OCI-LY3 (cell line): ENCODE data around the gene RGS6.

Experiments used
- H2AFZ ChIP-seq: fragments of 200-600, 300-600 bp; shearing (Covaris generic); 2 replicates; pipeline ENCODE4 v1.6.0; 2014; ENCODE audit warnings: antibody characterized with exemption, low read depth, low read length
- H3K27ac ChIP-seq: fragments of 200-600, 300-600 bp; sonication (generic); 2 replicates; pipeline ENCODE4 v1.5.1; 2014; ENCODE audit warnings: mild to moderate bottlenecking, low read length, moderate library complexity, mixed read lengths
- H3K27me3 ChIP-seq: fragments of 200-600, 300-600 bp; sonication (generic); 2 replicates; pipeline ENCODE4 v1.6.1; 2014; ENCODE audit warnings: low read depth, low read length, mixed read lengths
- H3K36me3 ChIP-seq: fragments of 200-600, 300-600 bp; sonication (generic); replicated peaks from 2 replicates; pipeline ENCODE3; 2014; ENCODE audit warnings: low read depth, low read length, mixed read lengths
- H3K4me1 ChIP-seq: fragments of 300-600, 200-600 bp; sonication (generic); 2 replicates; pipeline ENCODE4 v1.6.1; 2014; ENCODE audit warnings: low read length, mixed read lengths
- H3K4me2 ChIP-seq: fragments of 200-600, 300-600 bp; sonication (generic); 2 replicates; pipeline ENCODE4 v1.6.1; 2014; ENCODE audit warnings: low read length, mixed read lengths
- H3K4me3 ChIP-seq: fragments of 300-600, 200-600 bp; sonication (generic); 2 replicates; pipeline ENCODE4 v1.5.1; 2014; ENCODE audit warnings: antibody characterized with exemption, mild to moderate bottlenecking, low read length, moderate library complexity
- H3K79me2 ChIP-seq: fragments of 300-600, 200-600 bp; shearing (Covaris generic); 2 replicates; pipeline ENCODE4 v1.6.1; 2014; ENCODE audit warnings: mild to moderate bottlenecking, low read length, mixed read lengths
- H3K9ac ChIP-seq: fragments of 300-600, 200-600 bp; shearing (Covaris generic); 2 replicates; pipeline ENCODE4 v1.6.0; 2014; ENCODE audit warnings: mild to moderate bottlenecking, low read length, moderate library complexity
- H3K9me3 ChIP-seq: fragments of 200-600, 300-600 bp; shearing (Covaris generic); 2 replicates; pipeline ENCODE4 v1.6.1; 2014; ENCODE audit warnings: low read length, mixed read lengths; ENCODE audit not compliant: insufficient read depth
- H4K20me1 ChIP-seq: fragments of 200-600, 300-600 bp; sonication (generic); 2 replicates; pipeline ENCODE4 v1.6.1; 2016; ENCODE audit warnings: low read length, mixed read lengths; ENCODE audit not compliant: insufficient read depth
- EZH2phosphoT487 ChIP-seq: fragments of 200-600 bp; shearing (Covaris generic); IDR thresholded peaks from 2 replicates; pipeline ENCODE4 v1.6.1; 2018; ENCODE audit warnings: antibody characterized with exemption, mixed run types, low read depth
- TF ChIP-seq, protein P1 (sequence below): fragments of 200-600, 300-600 bp; sonication (generic); IDR thresholded peaks from 2 replicates; pipeline ENCODE4 v1.5.1; 2014; ENCODE audit warnings: antibody characterized with exemption, low read length, low read depth

The RGS6 gene

DNA sequence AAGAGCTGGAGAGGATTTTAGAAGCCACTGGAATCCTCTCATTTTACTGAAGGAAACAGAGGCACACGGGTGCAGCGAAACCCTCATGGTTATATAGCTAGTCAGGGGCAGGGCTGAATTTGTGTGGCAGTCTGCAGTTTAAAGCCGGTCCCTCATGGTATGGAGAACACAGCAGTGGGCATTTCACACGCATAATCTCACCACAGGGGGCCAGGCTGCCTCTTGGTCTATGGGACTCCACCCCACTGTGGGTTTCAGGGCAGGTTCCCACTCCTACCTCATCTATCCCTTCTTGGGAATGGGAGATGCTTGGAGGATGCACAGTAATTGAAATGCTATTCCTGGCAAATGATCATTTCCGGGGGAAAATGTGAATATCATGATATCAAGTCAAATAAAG lies 400.6 kb downstream of the RGS6 start:
- no peaks in the 10 kb centered on the region for H4K20me1 ChIP-seq
- H3K4me1 ChIP-seq: no peaks in the 10 kb centered on the region
- no peaks in the 10 kb centered on the region for H3K79me2 ChIP-seq
- no peak overlapping the region for H3K4me2 ChIP-seq
- TF ChIP-seq, protein P1, sequence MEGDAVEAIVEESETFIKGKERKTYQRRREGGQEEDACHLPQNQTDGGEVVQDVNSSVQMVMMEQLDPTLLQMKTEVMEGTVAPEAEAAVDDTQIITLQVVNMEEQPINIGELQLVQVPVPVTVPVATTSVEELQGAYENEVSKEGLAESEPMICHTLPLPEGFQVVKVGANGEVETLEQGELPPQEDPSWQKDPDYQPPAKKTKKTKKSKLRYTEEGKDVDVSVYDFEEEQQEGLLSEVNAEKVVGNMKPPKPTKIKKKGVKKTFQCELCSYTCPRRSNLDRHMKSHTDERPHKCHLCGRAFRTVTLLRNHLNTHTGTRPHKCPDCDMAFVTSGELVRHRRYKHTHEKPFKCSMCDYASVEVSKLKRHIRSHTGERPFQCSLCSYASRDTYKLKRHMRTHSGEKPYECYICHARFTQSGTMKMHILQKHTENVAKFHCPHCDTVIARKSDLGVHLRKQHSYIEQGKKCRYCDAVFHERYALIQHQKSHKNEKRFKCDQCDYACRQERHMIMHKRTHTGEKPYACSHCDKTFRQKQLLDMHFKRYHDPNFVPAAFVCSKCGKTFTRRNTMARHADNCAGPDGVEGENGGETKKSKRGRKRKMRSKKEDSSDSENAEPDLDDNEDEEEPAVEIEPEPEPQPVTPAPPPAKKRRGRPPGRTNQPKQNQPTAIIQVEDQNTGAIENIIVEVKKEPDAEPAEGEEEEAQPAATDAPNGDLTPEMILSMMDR: no peak
- TF ChIP-seq EZH2phosphoT487: no peak
- H3K27me3 ChIP-seq: peaks cover 6% of the 10 kb centered on the region; the same call in 1 of the 2 replicates
- no peak overlapping the region for H3K27ac ChIP-seq
- no peaks in the 10 kb centered on the region for H3K36me3 ChIP-seq
- no peak overlapping the region for H3K9ac ChIP-seq
- H3K9me3 ChIP-seq: no peaks in the 10 kb centered on the region
- no peak overlapping the region for H2AFZ ChIP-seq
- no peak overlapping the region for H3K4me3 ChIP-seq

DNA sequence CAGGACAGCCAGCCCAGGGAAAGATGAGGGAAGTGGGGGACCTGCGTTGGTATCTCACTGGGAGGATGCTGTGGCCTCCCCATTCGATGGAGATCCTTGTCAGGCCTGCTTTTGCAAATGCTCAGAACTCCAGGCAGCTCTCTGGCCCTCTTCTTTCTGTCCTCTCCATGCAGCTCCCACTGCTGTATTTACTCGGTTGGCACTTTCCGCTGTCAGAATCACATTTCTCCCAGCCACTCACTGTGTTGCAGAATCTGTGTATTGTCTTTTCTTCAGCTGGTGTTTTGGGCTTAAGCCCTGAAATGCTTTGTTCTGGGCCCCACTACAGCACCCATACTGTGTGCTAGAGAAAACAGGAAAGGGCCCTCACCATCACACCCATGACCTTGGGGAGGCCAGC lies 401.1 kb downstream of the RGS6 start:
- Histone ChIP-seq H3K27me3 (peaks cover 6% of the 10 kb centered on the region; the same call in 1 of the 2 replicates), H3K4me2 (no peak overlapping the region), H3K9me3 (no peaks in the 10 kb centered on the region), H3K4me1 (no peaks in the 10 kb centered on the region), H3K79me2 (no peaks in the 10 kb centered on the region), H3K36me3 (no peaks in the 10 kb centered on the region), H3K9ac (no peak overlapping the region), H3K4me3 (no peak overlapping the region), H4K20me1 (no peaks in the 10 kb centered on the region), H3K27ac (no peak overlapping the region), H2AFZ (no peak overlapping the region)
- no peak for TF ChIP-seq EZH2phosphoT487
- TF ChIP-seq, protein P1: no peak

DNA sequence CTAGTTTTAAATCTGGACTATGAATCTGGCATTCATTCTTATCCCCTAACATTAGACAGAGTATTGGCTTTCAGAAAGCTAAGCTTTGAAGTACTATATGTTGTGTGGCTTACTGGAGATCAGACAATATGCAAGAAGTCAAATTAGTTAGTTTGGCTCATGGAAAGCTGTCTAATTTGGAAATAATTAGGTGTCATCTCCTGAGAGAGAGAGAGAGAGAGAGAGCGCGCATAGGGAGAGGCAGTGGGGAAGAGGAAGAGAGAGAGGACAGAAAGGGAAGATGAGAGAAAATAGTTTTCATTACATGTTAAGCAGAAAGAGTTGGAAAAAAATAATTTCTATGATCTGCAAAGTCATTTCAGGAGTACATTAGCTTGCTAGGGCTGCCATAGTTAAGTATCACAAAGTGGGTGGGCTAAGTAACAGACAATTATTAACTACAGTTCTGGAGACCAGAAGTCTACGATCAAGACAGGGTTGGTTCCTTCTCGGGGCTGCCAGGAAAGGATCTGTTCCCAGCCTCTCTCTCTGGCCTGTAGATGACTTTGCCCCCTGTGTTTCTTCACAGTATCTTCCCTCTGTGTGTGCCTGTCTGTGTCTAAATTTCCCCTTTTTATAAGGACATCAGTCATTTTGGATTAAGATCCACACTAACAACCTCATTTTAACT lies 404.2 kb downstream of the RGS6 start:
- no peaks in the 10 kb centered on the region for H3K79me2 ChIP-seq
- H3K9me3 ChIP-seq: no peaks in the 10 kb centered on the region
- H2AFZ ChIP-seq: no peak overlapping the region
- H3K9ac ChIP-seq: no peak overlapping the region
- no peak overlapping the region for H3K4me3 ChIP-seq
- no peaks in the 10 kb centered on the region for H4K20me1 ChIP-seq
- H3K4me2 ChIP-seq: no peak overlapping the region
- H3K27ac ChIP-seq: no peak overlapping the region
- peaks cover 6% of the 10 kb centered on the region; the same call in 1 of the 2 replicates for H3K27me3 ChIP-seq
- no peaks in the 10 kb centered on the region for H3K4me1 ChIP-seq
- no peak for TF ChIP-seq EZH2phosphoT487
- TF ChIP-seq, protein P1: no peak
- H3K36me3 ChIP-seq: no peaks in the 10 kb centered on the region

DNA sequence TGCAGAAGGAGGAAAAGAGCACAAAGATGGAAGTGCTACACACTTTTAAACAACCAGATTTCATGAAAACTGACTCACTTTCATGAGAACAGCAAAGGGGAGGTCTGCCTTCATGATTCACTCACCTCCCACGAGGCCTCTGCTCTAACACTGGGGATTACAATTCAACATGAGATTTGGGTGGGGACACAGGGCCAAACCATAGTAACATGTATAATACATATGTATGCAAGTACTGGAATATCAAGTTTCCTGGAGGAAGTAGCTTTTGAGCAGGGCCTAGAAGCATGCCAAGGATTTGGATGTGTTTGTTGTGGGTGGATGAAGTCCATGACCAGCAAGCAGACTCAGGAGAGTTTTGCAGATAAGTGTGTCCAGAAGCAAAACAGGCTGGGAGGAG lies 409.0 kb downstream of the RGS6 start:
- no peaks in the 10 kb centered on the region for H3K4me1 ChIP-seq
- H4K20me1 ChIP-seq: no peaks in the 10 kb centered on the region
- H3K36me3 ChIP-seq: no peaks in the 10 kb centered on the region
- H3K9me3 ChIP-seq: no peaks in the 10 kb centered on the region
- H3K4me2 ChIP-seq: no peak overlapping the region
- peaks cover under 1% of the 10 kb centered on the region; the same call in 1 of the 2 replicates for H3K27me3 ChIP-seq
- TF ChIP-seq EZH2phosphoT487: no peak
- TF ChIP-seq, protein P1: no peak
- H3K4me3 ChIP-seq: no peak overlapping the region
- no peak overlapping the region for H3K27ac ChIP-seq
- H2AFZ ChIP-seq: no peak overlapping the region
- H3K9ac ChIP-seq: no peak overlapping the region
- no peaks in the 10 kb centered on the region for H3K79me2 ChIP-seq
